Activated naive CD4-positive, alpha-beta T cell treated with anti-CD3 and anti-CD28 coated beads, Interleukin-2, amount 50 U/mL, for 16 hours (primary cell): ENCODE results near the gene GOLGA8G.
"Not testable (repeated sequence)": the region's sequence is repeated elsewhere in the genome, so short reads cannot be mapped to it uniquely, and the experiment has no call there.

Source experiments
- DNase-seq: peaks from one replicate; pipeline ENCODE4 v3.0.0-alpha.2; 2020

GOLGA8G gene

GRCh38 chr15:28532954-28533353 is at the start of gene GOLGA8G:
Gene GOLGA8G (minus strand): TSS chr15:28532971. CDS start chr15:28532909, 62 bp downstream.
- not testable (repeated sequence) for DNase-seq

DNA sequence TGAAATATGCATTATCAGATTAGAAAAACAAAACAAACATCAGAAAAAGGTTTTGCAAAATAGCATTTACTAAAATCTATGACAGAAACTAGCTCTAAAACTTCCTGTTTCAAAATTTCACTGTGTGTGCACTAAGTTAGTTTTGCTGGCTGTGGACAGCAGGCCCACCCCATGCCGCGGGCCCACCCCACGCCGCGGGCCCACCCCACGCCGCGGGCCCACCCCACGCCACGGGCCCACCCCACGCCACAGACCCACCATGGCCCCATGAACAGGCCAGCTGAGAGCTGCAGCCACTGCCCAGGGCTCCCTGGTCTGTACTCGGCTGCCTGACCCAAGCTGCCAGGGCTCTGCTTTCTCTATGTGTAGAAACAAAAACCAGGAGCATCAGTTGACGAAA is 40.6 kb upstream of the GOLGA8G start:
- DNase-seq = not testable (repeated sequence)

- DNase-seq = not testable (repeated sequence)
Measured at GRCh38 chr15:28553268-28553667, 20.5 kb upstream of the GOLGA8G start, which contains the start of gene GOLGA6L25. Gene GOLGA6L25 (plus strand): TSS chr15:28553568. CDS start chr15:28553629, 61 bp downstream.

- not testable (repeated sequence) for DNase-seq
Measured at GRCh38 chr15:28515208-28515607, 17.6 kb downstream of the GOLGA8G start.

DNA sequence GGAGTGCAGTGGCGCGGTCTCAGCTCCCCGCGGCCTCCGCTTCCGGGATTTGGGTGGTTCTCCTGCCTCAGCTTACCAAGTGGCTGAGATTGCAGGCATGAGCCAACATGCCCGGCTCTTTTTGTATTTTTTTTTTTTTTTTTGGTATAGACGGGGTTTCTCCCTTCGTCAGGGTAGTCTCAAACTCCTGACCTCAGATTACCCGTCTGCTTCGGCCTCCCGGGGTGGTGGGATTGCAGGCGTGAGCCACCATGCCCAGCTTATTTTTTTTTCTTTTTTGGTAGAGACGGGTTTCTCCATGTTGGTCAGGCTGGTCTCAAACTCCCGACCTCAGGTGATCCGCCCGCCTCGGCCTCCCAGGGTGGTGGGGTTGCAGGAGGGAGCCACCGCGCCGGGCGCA is 18.6 kb downstream of the GOLGA8G start:
- DNase-seq = not testable (repeated sequence)

- DNase-seq = not testable (repeated sequence)
Measured at GRCh38 chr15:28508217-28508889, 24.4 kb downstream of the GOLGA8G start.

GRCh38 chr15:28481340-28481739 is 51.4 kb downstream of the GOLGA8G start:
- DNase-seq = not testable (repeated sequence)
